Measurements from ENCODE around the gene NR1D1. TPM values are rescaled to one million over a fixed set of nuclear protein-coding genes. Genes with fewer than 3 reads are reported as not detected.
A peak's percentile ranks its signal among the peaks of the same experiment; 100 is the strongest.
"Not testable (repeated sequence)": the region's sequence is repeated elsewhere in the genome, so short reads cannot be mapped to it uniquely, and the experiment has no call there.

NR1D1 gene
- total RNA-seq (2014; rRNA removed; shearing (Covaris generic)) (1.7 and 2.3 TPM in 2 replicates), total RNA-seq (2022) (7.0 and 8.7 TPM in 2 replicates), Bru-seq, nascent RNA (percentile 49 among the genes with signal in this experiment), BruChase-seq, experiment 1, labeled RNA remaining after a 6-hour chase (percentile 48 among the genes with signal in this experiment), BruChase-seq, experiment 2, labeled RNA remaining after a 2-hour chase (percentile 59 among the genes with signal in this experiment)
- long read RNA-seq, transcript NR1D1-201 (8 exons, 2,772 nt) = major isoform, 7 of 13 reads
- long read RNA-seq, partial matches to known transcripts = 3 of 13 reads
- long read RNA-seq, other reads (novel, unspliced or antisense) = 3 of 13 reads

GRCh38 chr17:40100419-40100668 is at the start of gene NR1D1:
Gene NR1D1, minus strand, starts transcription at chr17:40100589. Its CDS starts 495 bp downstream, at chr17:40100094.
- BruUV-seq (replicated peaks) = no TSS peak
- intact Hi-C loops (cut with micrococcal nuclease; ENCODE audit: unreplicated experiment) = no loop called here
- Histone ChIP-seq H3K79me2 (ENCODE audit: insufficient read depth, low read depth, low read length) (peaks cover 16% of the 10 kb centered on the region; the same call in 1 of the 2 replicates), H3K9me2 (ENCODE audit: insufficient read depth, low read length) (no peaks in the 10 kb centered on the region), H3K36me3 (ENCODE audit: insufficient read depth, low read length) (peaks cover 23% of the 10 kb centered on the region), H3K4me1 (ENCODE audit: insufficient read depth, low read length, poor library complexity, severe bottlenecking) (peaks cover 56% of the 10 kb centered on the region), H2AFZ (ENCODE audit: low read length) (peak within 1 kb of the TSS; percentile 82), H4K20me1 (ENCODE audit: insufficient read depth, low read length) (no peaks in the 10 kb centered on the region), H3K27ac (ENCODE audit: low read depth, low read length, poor library complexity, severe bottlenecking) (peak within 1 kb of the TSS; percentile 75), H3K9me3 (ENCODE audit: low read length) (no peaks in the 10 kb centered on the region), H3K4me3 (ENCODE audit: low read depth, low read length, poor library complexity, severe bottlenecking) (peak within 1 kb of the TSS; percentile 78), H3K4me2 (ENCODE audit: low read length) (peak within 1 kb of the TSS; percentile 98)
- ChIA-PET POLR2A (interaction anchor here (0.6 to 4.8 kb wide), 7 partner anchors 9 to 1198 kb away, joined by 3 to 52 read pairs (median 6); partner anchors contain the start of gene MED24), CTCF (ENCODE audit: unreplicated experiment) (interaction anchor here (0.6 to 1.8 kb wide), 6 partner anchors 9 to 33 kb away, joined by 3 to 17 read pairs (median 3); no protein-coding TSS in a partner anchor)
- TF ChIP-seq CTCF (conservative IDR thresholded peaks at IDR 0.05; ENCODE audit: low read length) (no peak), EZH2phosphoT487 (IDR thresholded peaks at IDR 0.05; ENCODE audit: borderline replicate concordance, low read depth, low read length) (no peak)
- no peak for DNase-seq (ENCODE audit: low spot score)

GRCh38 chr17:40148527-40148926 is 48.1 kb upstream of the NR1D1 start:
- CTCF ChIA-PET (ENCODE audit: unreplicated experiment) = no interaction called here
- peaks cover 93% of the 10 kb centered on the region for H3K36me3 ChIP-seq (ENCODE audit: insufficient read depth, low read length)
- TF ChIP-seq CTCF (conservative IDR thresholded peaks at IDR 0.05; ENCODE audit: low read length) (no peak), EZH2phosphoT487 (IDR thresholded peaks at IDR 0.05; ENCODE audit: borderline replicate concordance, low read depth, low read length) (no peak)
- intact Hi-C loops (cut with micrococcal nuclease; ENCODE audit: unreplicated experiment) = no loop called here
- H3K9me2 ChIP-seq (ENCODE audit: insufficient read depth, low read length) = no peaks in the 10 kb centered on the region
- H2AFZ ChIP-seq (ENCODE audit: low read length) = no peak overlapping the region
- H3K9me3 ChIP-seq (ENCODE audit: low read length) = no peaks in the 10 kb centered on the region
- H3K4me3 ChIP-seq (ENCODE audit: low read depth, low read length, poor library complexity, severe bottlenecking) = no peak overlapping the region
- H4K20me1 ChIP-seq (ENCODE audit: insufficient read depth, low read length) = no peaks in the 10 kb centered on the region
- H3K27ac ChIP-seq (ENCODE audit: low read depth, low read length, poor library complexity, severe bottlenecking) = no peak overlapping the region
- POLR2A ChIA-PET = interaction anchor here (0.6 kb wide), 1 partner anchor 16 kb away, joined by 5 read pairs; no protein-coding TSS in a partner anchor
- no TSS peak for BruUV-seq (replicated peaks)
- no peak overlapping the region for H3K4me2 ChIP-seq (ENCODE audit: low read length)
- no peak for DNase-seq (ENCODE audit: low spot score)
- H3K79me2 ChIP-seq (ENCODE audit: insufficient read depth, low read depth, low read length) = peaks cover 33% of the 10 kb centered on the region; the same call in 1 of the 2 replicates
- H3K4me1 ChIP-seq (ENCODE audit: insufficient read depth, low read length, poor library complexity, severe bottlenecking) = no peaks in the 10 kb centered on the region

GRCh38 chr17:40145476-40145875 is 45.1 kb upstream of the NR1D1 start:
- no TSS peak for BruUV-seq (replicated peaks)
- POLR2A ChIA-PET = no interaction called here
- H3K27ac ChIP-seq (ENCODE audit: low read depth, low read length, poor library complexity, severe bottlenecking) = no peak overlapping the region
- no peak overlapping the region for H3K4me2 ChIP-seq (ENCODE audit: low read length)
- no peaks in the 10 kb centered on the region for H3K9me2 ChIP-seq (ENCODE audit: insufficient read depth, low read length)
- H3K9me3 ChIP-seq (ENCODE audit: low read length) = no peaks in the 10 kb centered on the region
- H3K4me3 ChIP-seq (ENCODE audit: low read depth, low read length, poor library complexity, severe bottlenecking) = no peak overlapping the region
- H2AFZ ChIP-seq (ENCODE audit: low read length) = no peak overlapping the region
- H4K20me1 ChIP-seq (ENCODE audit: insufficient read depth, low read length) = no peaks in the 10 kb centered on the region
- H3K4me1 ChIP-seq (ENCODE audit: insufficient read depth, low read length, poor library complexity, severe bottlenecking) = peaks cover 11% of the 10 kb centered on the region
- CTCF ChIA-PET (ENCODE audit: unreplicated experiment) = no interaction called here
- H3K79me2 ChIP-seq (ENCODE audit: insufficient read depth, low read depth, low read length) = peaks cover 42% of the 10 kb centered on the region; the same call in 1 of the 2 replicates
- intact Hi-C loops (cut with micrococcal nuclease; ENCODE audit: unreplicated experiment) = no loop called here
- H3K36me3 ChIP-seq (ENCODE audit: insufficient read depth, low read length) = peaks cover 88% of the 10 kb centered on the region
- DNase-seq (ENCODE audit: low spot score) = no peak
- TF ChIP-seq EZH2phosphoT487 (IDR thresholded peaks at IDR 0.05; ENCODE audit: borderline replicate concordance, low read depth, low read length) = no peak
- TF ChIP-seq CTCF (conservative IDR thresholded peaks at IDR 0.05; ENCODE audit: low read length) = no peak

GRCh38 chr17:40143166-40143565 is 42.8 kb upstream of the NR1D1 start:
- H3K4me2 ChIP-seq (ENCODE audit: low read length); BruUV-seq (replicated peaks); CTCF ChIA-PET (ENCODE audit: unreplicated experiment); H3K9me2 ChIP-seq (ENCODE audit: insufficient read depth, low read length); H3K9me3 ChIP-seq (ENCODE audit: low read length); H2AFZ ChIP-seq (ENCODE audit: low read length); intact Hi-C loops (cut with micrococcal nuclease; ENCODE audit: unreplicated experiment); H3K4me3 ChIP-seq (ENCODE audit: low read depth, low read length, poor library complexity, severe bottlenecking); POLR2A ChIA-PET; H4K20me1 ChIP-seq (ENCODE audit: insufficient read depth, low read length); DNase-seq (ENCODE audit: low spot score); H3K27ac ChIP-seq (ENCODE audit: low read depth, low read length, poor library complexity, severe bottlenecking): not testable (repeated sequence)
- peaks cover 21% of the 10 kb centered on the region for H3K4me1 ChIP-seq (ENCODE audit: insufficient read depth, low read length, poor library complexity, severe bottlenecking)
- peaks cover 65% of the 10 kb centered on the region for H3K36me3 ChIP-seq (ENCODE audit: insufficient read depth, low read length)
- H3K79me2 ChIP-seq (ENCODE audit: insufficient read depth, low read depth, low read length) = peaks cover 44% of the 10 kb centered on the region; the same call in 1 of the 2 replicates
